Posterior cingulate gyrus (tissue), 11 donors: ENCODE measurements around the gene SNPH.
A peak's percentile ranks its signal among the peaks of the same experiment; 100 is the strongest.
"Not testable (repeated sequence)": the region's sequence is repeated elsewhere in the genome, so short reads cannot be mapped to it uniquely, and the experiment has no call there.

Experiments
- DNase-seq, 10 donors: peaks; one replicate each; pipeline versions ENCODE4 v3.0.0 to v3.0.0-alpha.2; 2020 to 2021; ENCODE audit warnings: mixed read lengths in 3 of 10
- intact Hi-C: fragments of 100-400 bp; cut with DNase I; formaldehyde crosslinking; loops from one replicate; pipeline ENCODE4 v1.15.1; 2023

Gene SNPH, protein sequence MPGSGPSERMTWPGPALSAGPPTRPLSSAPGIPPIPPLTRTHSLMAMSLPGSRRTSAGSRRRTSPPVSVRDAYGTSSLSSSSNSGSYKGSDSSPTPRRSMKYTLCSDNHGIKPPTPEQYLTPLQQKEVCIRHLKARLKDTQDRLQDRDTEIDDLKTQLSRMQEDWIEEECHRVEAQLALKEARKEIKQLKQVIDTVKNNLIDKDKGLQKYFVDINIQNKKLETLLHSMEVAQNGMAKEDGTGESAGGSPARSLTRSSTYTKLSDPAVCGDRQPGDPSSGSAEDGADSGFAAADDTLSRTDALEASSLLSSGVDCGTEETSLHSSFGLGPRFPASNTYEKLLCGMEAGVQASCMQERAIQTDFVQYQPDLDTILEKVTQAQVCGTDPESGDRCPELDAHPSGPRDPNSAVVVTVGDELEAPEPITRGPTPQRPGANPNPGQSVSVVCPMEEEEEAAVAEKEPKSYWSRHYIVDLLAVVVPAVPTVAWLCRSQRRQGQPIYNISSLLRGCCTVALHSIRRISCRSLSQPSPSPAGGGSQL

DNA sequence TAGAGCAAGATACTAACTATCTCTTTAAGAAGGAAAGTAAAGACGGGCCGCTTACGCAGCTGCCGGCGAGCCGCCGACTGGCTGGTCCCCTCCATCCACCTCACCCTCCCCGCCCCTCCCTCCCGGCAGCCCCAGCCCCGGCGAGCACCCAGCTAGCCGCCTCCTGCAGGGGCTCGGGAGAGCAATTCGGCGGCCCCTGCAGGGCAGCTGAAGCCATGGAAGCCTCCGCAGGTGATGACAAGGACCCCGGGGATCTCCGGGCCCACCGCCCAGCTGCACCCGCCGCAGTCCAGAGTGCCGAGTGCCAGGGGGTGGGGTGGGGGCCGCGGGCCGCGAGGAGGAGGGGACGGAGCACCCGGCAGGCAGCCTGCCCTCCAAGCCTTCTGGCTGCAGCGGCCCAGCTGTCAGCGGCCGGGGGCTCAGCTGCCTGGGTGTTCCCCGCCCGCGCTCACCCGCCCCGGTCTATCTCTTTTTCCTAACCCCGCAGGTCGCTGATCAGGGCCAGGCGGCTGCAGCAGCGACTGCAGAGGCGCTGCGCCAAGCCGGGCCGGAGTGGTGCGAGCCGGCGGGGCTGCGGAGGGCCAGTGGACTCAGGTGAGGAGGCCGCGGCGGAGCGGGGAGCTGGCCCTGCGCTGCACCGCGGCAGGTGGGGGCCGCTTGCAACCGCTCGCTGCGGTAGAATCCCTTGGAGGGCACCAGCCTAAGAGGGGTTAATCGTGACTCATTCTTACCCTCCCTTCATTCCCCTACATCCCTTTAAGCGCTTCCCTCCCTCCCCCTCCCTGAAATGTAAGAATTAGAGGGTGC lies at the start of gene SNPH:
TSS of gene SNPH (plus strand) at position 128 of the 807 bp plus-strand sequence. CDS start 29,946 bp downstream, outside the sequence.
- intact Hi-C loops: no loop called here
- peak in 9 of 10 donors; percentile 43 to 97 (median 81) for DNase-seq

DNA sequence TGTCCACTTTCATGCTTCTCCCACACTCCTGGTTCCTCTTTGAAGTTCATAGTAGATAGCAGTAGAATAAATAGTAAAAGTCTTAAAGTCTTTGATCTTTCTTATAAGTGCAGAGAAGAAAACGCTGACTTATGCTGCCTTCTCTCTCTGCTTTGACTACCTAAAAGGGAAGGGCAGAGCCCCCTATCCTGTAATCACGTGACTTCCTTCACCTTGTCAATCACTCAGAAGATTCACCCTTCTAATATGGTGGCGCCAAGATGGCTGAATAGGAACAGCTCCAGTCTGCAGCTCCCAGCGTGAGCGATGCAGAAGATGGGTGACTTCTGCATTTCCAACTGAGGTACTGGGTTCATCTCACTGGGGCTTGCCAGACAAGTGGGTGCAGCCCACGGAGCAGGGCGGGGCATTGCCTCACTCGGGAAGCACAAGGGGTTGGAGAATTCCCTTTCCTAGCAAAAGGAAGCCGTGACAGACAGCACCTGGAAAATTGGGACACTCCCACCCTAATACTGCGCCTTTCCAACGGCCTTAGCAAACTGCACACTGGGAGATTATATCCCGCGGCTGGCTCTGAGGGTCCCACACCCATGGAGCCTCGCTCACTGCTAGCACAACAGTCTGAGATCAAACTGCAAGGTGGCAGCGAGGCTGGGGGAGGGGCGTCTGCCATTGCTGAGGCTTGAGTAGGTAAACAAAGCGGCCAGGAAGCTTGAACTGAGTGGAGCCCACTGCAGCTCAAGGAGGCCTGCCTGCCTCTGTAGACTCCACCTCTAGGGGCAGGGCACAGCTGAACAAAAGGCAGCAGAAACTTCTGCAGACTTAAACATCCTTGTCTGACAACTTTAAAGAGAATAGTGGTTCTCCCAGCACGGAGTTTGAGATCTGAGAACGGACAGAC lies 49.3 kb upstream of the SNPH start:
- DNase-seq, intact Hi-C loops: not testable (repeated sequence)

DNA sequence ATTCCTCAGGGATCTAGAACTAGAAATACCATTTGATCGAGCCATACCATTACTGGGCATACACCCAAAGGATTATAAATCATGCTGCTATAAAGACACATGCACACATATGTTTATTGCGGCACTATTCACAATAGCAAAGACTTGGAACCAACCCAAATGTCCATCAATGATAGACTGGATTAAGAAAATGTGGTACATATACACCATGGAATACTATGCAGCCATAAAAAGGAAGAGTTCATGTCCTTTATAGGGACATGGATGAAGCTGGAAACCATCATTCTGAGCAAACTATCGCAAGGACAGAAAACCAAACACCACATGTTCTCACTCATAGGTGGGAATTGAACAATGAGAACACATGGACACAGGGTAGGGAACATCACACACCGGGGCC lies 43.3 kb upstream of the SNPH start:
- intact Hi-C loops, DNase-seq: not testable (repeated sequence)

DNA sequence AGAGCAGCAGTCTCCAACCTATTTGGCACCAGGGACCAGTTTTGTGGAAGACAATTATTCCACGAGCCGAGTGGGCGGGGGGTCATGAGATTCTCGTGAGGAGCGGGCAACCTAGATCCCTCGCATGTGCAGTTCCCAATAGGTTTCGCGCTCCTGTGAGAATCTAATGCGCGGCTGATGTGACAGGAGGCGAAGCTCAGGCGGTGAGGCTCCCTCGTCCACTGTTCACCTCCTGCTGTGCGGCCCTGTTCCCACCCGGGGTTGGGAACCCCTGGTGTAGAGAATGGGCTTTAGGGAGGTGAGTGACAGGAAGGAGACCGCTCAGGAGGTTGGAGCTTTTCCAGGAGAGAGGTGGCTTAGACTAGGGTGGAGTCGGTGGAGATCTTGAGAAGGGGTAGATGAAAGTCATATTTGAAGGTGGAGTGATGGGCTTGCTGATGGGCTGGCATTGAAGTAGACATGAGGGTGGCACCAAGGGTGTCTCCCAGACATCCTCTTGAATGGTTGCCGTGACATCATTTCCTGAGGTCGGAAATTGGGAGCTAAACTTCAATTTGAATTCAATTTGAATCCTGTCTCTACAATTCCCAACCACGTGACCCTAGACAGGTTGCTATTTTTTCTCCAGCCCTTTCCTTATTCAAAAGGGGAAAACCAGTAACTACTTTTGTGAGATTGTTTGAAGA lies 41.7 kb upstream of the SNPH start:
- DNase-seq: peak in 3 of 10 donors; percentile 46 to 67 (median 59)
- intact Hi-C loops: no loop called here

DNA sequence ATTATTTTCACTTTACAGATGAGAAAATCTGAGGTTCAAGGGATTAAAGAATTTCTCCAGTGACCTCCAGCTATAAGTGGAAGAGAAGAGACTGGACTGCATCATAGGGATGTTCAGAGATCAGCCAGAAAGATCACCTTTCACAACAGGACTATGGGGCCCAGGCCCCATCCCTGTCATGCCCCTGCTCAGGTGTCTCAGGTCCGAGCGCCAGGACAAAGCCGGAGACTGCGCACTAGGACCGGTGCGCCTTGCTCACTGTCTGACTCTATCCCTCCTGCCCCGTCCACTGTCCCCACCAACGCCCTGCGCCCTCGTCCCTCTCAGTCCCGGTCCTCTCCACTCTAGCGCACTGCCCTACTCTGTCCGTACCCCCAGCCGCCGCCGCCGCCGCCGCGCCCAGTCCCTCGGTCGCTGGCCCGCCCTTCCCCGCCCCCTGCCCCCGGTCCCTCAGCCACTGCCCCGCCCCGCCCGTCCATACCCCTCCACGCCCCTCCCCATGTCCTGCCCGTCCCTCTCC lies 40.8 kb upstream of the SNPH start:
- peak in 1 of 10 donors; percentile 82 for DNase-seq

DNA sequence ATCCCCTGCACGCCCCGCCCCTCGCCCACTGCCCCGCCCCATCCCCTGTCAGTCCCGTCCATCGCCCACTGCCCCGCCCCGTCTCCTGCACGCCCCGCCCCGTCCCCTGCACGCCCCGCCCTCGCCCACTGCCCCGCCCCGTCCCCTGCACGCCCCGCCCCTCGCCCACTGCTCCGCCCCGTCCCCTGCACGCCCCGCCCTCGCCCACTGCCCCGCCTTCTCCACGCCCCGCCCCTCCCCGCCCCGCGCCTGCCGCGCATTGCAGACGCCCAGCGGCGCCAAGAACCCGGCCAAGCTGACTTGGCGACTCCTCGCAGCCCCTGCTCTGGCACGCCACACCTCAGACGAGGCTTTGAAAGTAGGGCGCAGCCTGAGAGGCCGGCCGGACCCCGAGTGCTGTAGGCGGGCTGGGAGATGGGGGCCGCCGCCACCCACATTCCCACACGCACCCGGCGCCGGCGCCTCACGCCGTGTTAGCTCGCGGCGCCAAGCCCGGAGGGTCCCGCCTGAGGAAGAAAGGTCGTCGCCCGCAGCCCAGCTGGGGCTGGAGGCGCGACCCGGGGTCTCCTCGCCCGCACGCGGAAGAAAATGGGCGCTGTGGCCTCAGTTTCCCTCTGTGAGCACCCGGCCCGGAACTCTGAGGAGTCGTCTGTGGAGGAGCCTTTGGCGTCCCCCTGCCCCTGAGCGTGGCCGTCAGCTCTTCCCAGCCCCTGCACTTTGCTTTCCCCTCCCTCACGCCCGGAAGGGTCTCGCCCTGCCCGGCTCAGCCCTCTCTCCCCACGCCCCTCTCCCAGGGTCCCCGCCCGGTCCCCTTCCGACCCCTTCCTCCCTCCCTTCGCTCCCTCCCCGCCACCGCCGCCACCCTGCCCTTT lies 40.1 kb upstream of the SNPH start, which contains the start of gene RAD21L1:
TSS of gene RAD21L1 (plus strand) at position 262 of the 872 bp plus-strand sequence. CDS start 2,410 bp downstream, outside the sequence.
- peak; percentile 50 to 96 (median 74) for DNase-seq
- intact Hi-C loops: no loop called here

More for the DNA sequence above, 40.8 kb upstream of the SNPH start:
- intact Hi-C loops: no loop called here

DNA sequence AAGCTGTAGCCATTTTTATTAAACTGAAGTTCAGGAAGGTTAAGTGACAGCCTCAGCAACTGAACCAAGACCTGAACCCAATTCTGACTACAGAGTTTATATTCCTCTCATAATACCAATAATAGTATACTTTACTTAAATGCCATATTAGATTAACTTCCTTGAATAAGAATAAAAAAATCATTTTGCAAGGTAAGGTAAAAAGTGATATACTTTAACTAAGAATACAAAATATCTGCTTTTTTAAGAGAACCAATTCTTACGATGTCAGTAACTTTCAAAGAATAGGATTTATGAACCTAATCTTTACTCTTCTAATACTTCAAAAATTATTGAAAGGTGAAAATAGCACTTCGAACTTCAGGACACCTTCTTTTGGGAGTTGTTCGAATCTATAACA lies 36.6 kb upstream of the SNPH start:
- intact Hi-C loops: no loop called here
- no peak for DNase-seq

DNA sequence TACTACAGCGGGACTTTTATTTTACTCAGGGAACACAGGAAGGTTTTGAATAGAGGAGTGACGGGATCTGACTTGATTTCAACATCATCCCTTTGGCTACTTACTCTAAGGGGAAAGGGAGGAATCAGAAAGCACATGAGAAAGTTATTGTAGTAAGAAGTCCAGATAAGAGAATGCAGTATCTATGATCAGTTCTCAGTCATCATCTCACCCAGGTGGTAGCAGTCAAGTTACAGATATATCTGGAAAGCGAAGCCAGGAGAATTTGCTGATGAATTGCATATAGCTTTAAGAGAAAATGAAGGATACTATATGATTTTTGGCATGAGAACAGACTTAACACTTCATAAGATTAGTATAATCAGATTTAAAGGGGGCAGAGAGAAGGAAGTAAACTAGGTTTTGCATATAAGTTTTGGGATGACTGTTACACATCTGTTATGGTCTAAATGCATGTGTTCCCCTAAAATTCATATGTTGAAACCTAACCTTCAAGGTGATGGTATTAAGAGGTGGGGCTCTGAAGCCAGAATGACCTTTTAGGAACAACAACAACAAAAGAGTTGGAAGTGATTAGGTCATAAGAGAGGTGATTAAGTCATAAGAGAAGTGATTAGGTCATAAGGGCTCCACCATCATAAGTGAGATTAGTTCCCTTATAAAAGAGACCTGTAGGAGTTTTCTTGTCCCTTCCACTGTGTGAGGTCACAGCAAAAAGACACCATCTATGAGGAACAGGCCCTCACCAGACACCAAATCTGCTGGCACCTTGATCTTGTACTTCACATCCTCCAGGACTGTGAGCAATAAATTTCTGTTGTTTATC lies 33.6 kb upstream of the SNPH start:
- DNase-seq: no peak

DNA sequence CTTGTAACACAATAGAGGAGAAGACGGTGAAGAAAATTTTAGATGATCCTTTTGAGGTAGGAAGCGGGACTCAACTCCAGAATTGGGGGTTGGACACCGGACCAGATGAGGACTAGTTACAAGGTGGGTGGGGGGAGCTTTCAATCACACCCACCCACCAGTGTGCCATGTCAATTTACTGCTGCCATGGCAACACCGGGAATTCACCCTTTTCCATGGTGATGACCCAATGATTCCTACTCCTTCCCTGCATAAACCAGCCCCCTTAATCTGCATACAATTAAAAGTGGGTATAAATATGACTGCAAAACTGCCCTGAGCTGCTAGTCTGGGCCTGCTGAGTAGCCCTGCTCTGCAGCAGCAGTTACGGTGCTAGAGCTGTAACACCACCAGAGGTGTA lies 25.5 kb upstream of the SNPH start:
- DNase-seq: no peak
- intact Hi-C loops: no loop called here

More for the DNA sequence above, 33.6 kb upstream of the SNPH start:
- intact Hi-C loops: no loop called here

DNA sequence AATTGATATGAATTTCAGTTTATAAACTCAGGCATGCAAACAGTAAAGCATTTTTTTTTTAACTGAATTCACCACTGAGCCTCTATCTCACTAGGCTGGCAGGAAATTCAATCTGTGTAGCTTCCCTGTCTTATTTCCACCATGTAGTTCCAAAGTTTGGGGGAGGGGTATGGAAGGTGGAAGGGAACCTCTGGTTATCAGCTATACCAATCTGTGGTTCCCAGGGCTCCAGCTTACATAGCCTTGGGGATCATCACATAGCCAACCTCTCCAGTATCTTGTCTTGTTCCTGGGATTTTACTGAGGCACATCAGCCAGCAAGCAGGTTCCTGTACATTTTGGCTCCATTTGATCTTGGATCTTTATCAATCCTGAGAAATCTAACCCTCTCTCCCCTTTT lies 24.6 kb upstream of the SNPH start:
- intact Hi-C loops: no loop called here
- no peak for DNase-seq

DNA sequence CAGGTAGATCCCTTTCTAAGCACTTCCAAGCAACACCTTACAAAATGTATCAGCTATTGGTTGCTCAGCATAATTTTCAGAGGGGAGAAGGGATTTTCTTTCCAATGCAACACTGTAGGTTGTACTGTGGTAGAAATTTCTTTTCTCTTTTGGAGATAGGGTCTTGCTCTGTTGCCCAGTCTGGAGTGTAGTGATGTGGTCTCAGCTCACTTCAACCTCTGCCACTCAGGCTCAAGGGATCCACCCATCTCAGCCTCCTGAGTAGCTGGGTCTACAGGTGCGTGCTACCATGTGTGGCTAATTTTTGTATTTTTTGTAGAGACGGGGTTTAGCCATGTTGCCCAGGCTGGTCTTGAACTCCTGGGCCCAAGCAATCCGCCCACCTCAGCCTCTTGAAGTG lies 24.0 kb upstream of the SNPH start:
- intact Hi-C loops: no loop called here
- no peak for DNase-seq

DNA sequence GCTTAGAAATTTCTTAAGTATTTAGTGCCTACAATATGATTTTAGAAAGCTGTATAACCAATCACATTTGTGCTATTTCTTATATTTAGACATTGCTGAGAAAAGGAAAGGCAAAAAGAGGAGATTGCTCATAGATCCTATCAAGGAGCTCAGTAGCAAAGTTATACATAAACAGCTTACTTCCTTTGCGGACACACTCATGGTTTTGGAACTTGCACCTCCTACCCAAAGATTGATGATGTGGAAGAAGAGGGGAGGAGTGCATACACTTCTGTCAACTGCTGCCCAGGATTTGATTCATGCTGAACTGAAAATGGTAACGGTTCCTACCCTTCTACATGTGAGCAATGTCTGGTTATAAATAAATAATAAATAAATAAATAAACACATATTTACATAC lies 23.6 kb upstream of the SNPH start:
- no peak for DNase-seq
- intact Hi-C loops: no loop called here

DNA sequence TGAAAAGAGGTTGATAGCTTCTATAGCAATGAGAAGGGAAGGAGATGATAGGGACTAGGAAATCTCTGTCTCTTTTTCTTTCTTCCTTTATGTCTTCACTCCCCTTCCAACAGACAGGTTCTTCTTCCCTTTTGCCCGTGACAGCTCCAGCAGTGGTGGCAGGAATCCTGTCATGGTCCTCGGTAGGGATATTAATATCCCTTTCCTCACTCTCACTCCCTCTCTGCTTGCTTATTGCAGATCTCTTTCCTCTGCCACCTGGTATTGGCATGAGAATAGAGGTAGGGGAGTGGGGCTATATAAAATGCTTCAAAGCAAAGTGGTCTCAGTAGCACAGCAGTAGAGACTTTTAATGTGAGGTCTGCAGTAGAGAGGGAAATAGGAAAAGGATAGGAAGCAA lies 20.5 kb upstream of the SNPH start:
- no peak for DNase-seq
- intact Hi-C loops: no loop called here

DNA sequence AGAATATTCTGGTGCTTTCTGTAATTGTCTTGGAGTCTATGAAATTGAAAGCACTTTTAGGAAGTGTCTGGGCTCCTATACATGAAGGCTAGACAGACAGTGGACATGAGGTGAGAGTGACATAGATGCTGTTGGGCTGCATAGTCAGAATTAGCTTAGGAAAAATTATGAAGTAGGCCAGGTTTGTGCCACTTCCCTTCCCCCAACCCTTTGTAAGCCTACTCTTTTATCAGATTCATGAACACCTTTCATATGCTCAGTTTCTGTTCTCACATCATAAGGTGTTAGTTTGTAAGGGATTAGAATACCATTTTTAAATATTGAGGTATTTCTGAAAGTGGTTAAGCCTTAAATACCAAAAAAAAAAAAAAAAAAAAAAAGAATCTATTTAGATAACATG lies 18.4 kb upstream of the SNPH start:
- intact Hi-C loops: no loop called here

DNA sequence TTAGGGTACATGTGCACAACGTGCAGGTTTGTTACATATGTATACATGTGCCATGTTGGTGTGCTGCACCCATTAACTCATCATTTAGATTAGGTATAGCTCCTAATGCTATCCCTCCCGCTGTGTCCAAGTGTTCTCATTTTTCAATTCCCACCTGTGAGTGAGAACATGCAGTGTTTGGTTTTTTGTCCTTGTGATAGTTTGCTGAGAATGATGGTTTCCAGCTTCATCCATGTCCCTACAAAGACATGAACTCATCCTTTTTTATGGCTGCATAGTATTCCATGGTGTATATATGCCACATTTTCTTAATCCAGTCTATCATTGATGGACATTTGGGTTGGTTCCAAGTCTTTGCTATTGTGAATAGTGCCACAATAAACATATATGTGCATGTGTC lies 15.8 kb upstream of the SNPH start:
- intact Hi-C loops, DNase-seq: not testable (repeated sequence)

More for the DNA sequence above, 18.4 kb upstream of the SNPH start:
- no peak for DNase-seq

DNA sequence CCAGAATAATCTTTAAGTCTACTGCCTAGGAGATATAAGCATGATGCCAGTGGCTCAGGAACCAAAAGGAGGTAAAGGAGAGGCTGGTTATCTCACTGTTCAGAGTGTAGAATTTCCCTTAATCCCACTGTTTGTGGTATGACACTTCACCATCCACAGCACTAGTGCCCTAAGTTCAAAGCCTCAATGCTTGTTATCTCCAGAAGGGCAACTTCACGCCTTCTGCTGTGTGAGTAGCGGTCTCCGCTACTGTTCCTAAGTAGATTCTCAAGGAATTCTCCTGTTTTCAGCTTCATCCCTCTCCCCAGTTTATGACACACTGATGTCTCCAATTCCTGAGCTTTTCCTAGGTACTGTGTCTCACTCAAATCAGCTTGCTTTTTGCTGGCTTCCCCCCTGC lies 13.7 kb upstream of the SNPH start:
- DNase-seq: no peak
- intact Hi-C loops: no loop called here

DNA sequence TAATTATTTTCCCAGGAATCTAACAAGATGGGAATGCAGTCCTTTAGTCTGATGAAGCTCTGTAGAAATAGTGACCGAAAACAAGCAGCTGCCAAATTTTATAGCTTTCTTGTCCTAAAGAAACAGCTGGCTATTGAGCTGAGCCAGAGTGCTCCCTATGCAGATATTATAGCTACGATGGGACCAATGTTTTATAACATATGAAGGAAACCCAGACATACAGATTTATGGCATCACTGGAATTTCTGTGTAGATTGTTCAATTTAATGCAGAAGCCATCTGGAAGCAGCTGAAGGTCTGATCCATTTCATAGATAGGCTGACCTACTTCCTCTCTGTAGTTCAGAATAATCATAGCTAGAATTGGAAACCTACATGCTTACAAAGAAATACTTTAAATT lies 11.8 kb upstream of the SNPH start:
- no peak for DNase-seq
- intact Hi-C loops: no loop called here
